ENCODE results near the gene CAVIN1.

GRCh38 chr17:42388381-42389134 lies 34.5 kb downstream of the CAVIN1 start, which contains the start of gene STAT3:
- TF ChIP-seq POLR2AphosphoS5 (IDR thresholded peaks at IDR 0.05; ENCODE audit: low read depth, low read length) = peak; percentile 71
- peak; percentile 81; the same call in 1 of the 2 replicates for TF ChIP-seq TAF1 (IDR thresholded peaks at IDR 0.05; ENCODE audit: borderline replicate concordance, insufficient read depth, low read length)
- peak in 1 of 2 experiments; percentile 68; a peak in 2 of 4 replicates for TF ChIP-seq REST (IDR thresholded peaks at IDR 0.05; ENCODE audit: insufficient read depth in 1 of 2, low read depth in 2 of 2, low read length in 2 of 2)
- peak; percentile 100 for TF ChIP-seq SIN3A (IDR thresholded peaks at IDR 0.05; ENCODE audit: borderline replicate concordance, insufficient read depth, low read length)
